H1 (cell line): ENCODE measurements around the gene HIVEP2. TPM values are rescaled to one million over a fixed set of nuclear protein-coding genes. Genes with fewer than 3 reads are reported as not detected.

Source experiments
- BCL11A ChIP-seq, 2 experiments: IDR thresholded peaks; one replicate each; pipeline ENCODE4 v1.6.1; 2011; ENCODE audit warnings: low read depth in 2 of 2, low read length in 2 of 2, mild to moderate bottlenecking in 2 of 2
- JUND ChIP-seq: IDR thresholded peaks from 2 replicates; pipeline ENCODE4 v1.6.1; 2011; ENCODE audit warnings: mild to moderate bottlenecking, improper control_type of control experiment, low read length
- KDM5A ChIP-seq: fragments of 200-600 bp; IDR thresholded peaks from 2 replicates; pipeline ENCODE4 v1.7.1; 2012; ENCODE audit warnings: mild to moderate bottlenecking, low read length, inconsistent platforms, mixed read lengths
- SIRT6 ChIP-seq: IDR thresholded peaks from one replicate; pipeline ENCODE4 v1.7.1; 2012; ENCODE audit warnings: low read length, inconsistent platforms
- polyA plus RNA-seq, 7 experiments: library from polyadenylated mRNA; depleted of rRNA in 3 of 7; stranded (reverse) in 5 of 7; unstranded in 2 of 7; fragments of >200 nt in 5 of 7; fragments of 200-250 nt in 2 of 7; gene quantifications; 1 replicate in 5 of 7; 2 replicates in 1 of 7; 4 replicates in 1 of 7; pipeline versions ENCODE4 v1.2.1 to v1.2.3, GENCODE V29; 2011 to 2013; ENCODE audit warnings: missing spikeins in 2 of 7, mixed read lengths in 2 of 7
- total RNA-seq: library from RNA; stranded (reverse); fragmentation: NEBNext Ultra II Directional; extraction: Animal tissue kit (Norgen Biotek cat#: 25700); gene quantifications from 2 replicates; pipeline ENCODE4 v1.2.1, GENCODE V29; 2021
- TF ChIP-seq, protein P1 (sequence below), 3 experiments: IDR thresholded peaks; 1 replicate in 2 of 3; 2 replicates in 1 of 3; pipeline versions ENCODE4 v1.5.1 to v1.6.1; 2011; ENCODE audit warnings: low read length in 3 of 3, mild to moderate bottlenecking in 3 of 3, inconsistent platforms in 2 of 3, low read depth in 1 of 3, moderate library complexity in 1 of 3; ENCODE audit not compliant: insufficient read depth in 1 of 3; ENCODE audit errors: control extremely low read depth in 1 of 3

Gene HIVEP2
- total and polyA plus RNA-seq, 2 of the 8 experiments (the other 6 are each of a cell fraction or from before 2014, with no cell fraction given), result 2.2 to 6.1 TPM

- TF ChIP-seq, protein P1, sequence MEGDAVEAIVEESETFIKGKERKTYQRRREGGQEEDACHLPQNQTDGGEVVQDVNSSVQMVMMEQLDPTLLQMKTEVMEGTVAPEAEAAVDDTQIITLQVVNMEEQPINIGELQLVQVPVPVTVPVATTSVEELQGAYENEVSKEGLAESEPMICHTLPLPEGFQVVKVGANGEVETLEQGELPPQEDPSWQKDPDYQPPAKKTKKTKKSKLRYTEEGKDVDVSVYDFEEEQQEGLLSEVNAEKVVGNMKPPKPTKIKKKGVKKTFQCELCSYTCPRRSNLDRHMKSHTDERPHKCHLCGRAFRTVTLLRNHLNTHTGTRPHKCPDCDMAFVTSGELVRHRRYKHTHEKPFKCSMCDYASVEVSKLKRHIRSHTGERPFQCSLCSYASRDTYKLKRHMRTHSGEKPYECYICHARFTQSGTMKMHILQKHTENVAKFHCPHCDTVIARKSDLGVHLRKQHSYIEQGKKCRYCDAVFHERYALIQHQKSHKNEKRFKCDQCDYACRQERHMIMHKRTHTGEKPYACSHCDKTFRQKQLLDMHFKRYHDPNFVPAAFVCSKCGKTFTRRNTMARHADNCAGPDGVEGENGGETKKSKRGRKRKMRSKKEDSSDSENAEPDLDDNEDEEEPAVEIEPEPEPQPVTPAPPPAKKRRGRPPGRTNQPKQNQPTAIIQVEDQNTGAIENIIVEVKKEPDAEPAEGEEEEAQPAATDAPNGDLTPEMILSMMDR (IDR thresholded peaks at IDR 0.05; ENCODE audit: control extremely low read depth in 1 of 3, insufficient read depth in 1 of 3, low read depth in 1 of 3, low read length in 3 of 3), result no peak
- TF ChIP-seq KDM5A (no peak), BCL11A (IDR thresholded peaks at IDR 0.05; ENCODE audit: low read depth in 2 of 2, low read length in 2 of 2) (no peak), SIRT6 (no peak), JUND (no peak)
Observed at GRCh38 chr6:142896732-142897131, 48.2 kb downstream of the HIVEP2 start (continued).
